Mucosa of gallbladder (tissue), 1 donor: ENCODE measurements around the gene MGA. TPM values are rescaled to one million over a fixed set of nuclear protein-coding genes. Genes with fewer than 3 reads are reported as not detected.
"Not testable (repeated sequence)": the region's sequence is repeated elsewhere in the genome, so short reads cannot be mapped to it uniquely, and the experiment has no call there.

Source experiments
- DNase-seq: peaks from one replicate; pipeline ENCODE4 v3.0.0-alpha.2; 2020; ENCODE audit warnings: low spot score
- total RNA-seq: library from RNA; stranded (reverse); gene quantifications from one replicate; pipeline ENCODE4 v1.2.1, GENCODE V29; 2021
- donor health status: DM: no; HTN: no; CAD: no.

The MGA gene
- total RNA-seq, 1 donor from 2014 or later: 39.4 TPM

DNA sequence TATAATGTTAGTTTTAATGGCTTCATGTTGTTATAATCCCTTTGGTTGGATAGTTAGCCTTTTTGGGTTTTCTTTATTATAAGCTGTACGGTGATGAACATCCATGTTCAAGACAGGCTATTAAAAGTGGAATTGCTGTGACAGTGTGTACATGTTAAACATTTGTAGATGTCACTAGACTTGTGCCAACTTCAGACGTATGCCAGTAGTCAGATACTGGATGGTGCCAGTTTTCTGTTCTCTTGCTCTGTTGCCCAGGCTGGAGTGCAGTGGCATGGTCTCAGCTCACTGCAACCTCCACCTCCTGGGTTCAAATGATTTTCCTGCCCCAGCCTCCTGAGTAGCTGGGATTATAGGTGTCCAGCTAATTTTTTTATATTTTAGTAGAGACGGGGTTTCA, 54.1 kb downstream of the MGA start:
- no peak for DNase-seq

DNA sequence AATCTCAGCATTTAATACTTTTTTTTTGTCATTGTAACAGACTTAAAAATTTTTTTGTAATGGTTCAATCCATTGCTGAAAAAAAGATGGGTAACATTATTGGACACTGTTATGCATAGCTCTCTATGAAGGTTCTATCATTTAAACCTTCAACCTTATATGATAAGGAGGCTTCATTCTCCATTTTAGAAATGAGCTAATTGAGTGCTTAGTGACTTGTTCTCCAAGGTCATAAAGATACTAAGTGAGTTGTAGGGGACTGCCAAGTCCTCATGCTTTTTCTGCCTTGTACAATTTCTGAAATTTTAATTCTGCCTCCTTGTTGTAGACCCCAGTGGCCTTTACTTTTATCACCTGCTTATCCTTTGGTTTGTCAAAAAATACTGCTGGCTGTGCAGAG, 56.7 kb downstream of the MGA start:
- DNase-seq: no peak

DNA sequence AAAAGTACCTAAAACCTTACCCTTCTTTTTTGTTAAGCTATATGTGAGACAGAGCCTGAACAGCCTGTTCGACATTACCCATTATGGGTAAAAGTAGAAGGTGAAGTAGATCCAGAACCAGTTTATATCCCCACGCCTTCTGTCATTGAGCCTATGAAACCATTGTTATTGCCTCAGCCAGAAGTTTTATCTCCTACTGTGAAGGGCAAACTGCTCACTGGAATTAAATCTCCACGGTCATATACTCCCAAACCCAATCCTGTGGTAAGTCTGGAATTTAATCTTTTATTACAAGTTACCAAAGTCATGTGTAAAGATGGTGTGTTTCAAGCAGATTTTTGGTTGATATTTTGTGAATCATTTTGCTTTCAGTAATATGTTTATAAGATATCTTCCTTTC, 66.9 kb downstream of the MGA start:
- DNase-seq: no peak

DNA sequence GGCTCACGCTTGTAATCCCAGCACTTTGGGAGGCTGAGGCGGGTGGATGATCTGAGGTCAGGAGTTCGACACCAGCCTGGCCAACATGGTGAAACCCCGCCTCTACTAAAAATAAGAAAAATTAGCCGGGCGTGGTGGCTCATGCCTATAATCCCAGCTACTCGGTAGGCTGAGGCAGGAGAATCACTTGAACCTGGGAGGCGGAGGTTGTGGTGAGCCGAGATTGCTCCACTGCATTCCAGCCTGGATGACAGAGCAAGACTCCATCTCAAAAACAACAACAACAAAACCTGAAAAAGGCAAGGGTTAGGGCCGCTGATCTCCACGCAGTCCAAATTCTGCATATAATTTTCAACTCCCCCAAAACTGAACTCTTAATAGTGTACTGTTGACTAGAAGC, 67.9 kb downstream of the MGA start:
- DNase-seq: not testable (repeated sequence)

DNA sequence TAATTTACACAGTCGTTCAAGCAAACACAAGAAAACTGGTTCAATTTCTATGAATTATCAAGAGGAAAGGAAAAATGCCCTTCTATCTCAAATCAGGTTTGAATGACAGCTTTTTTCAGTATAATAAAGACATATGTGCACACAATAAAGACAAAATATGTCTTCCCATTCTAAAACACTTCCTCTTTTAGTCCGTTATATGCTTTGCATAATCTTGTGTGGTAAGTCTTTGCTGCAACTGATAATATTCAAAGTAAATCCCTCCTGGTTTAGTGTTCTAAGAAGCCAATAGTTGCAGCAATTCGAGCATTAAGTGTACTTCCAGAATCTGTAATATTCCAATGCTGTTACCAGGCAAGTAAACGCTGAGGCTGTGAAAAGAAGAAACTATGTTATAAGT, 70.3 kb downstream of the MGA start:
- no peak for DNase-seq

DNA sequence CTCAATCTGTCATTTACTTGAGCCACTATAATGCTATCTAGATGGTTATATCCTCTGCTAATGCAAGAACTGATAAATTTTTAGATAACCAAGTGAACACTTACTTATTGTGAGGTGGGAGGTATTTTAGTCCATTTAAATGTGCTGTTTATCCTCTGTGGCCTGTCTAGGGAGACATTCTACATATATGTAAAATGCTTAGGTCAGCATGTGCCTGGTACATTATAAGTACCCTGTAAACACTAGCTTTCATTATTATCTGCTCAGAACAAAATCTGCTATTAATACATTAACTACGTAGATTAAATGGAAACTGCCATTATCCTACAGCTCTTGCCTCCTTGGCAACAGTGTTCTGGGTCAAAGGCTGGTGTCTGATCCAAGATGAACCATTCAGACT, 72.3 kb downstream of the MGA start:
- no peak for DNase-seq

DNA sequence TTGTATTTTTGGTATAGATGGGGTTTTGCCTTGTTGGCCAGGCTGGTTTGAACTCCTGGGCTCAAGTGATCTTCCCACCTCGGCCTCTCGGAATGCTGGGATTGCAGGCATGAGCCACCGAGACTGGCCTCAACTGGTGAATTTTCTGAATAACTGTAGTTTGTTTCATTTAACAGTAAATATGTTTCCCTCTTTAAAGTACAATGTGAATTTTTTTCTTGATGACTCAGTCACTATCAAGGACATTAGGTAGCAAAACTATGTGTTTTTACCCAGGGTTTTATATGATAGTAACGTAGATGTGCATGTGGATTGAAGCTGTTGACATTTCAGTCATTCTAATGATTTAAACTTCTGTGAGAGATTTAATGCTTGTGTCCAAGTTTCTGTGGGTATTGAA, 73.9 kb downstream of the MGA start:
- DNase-seq: no peak

DNA sequence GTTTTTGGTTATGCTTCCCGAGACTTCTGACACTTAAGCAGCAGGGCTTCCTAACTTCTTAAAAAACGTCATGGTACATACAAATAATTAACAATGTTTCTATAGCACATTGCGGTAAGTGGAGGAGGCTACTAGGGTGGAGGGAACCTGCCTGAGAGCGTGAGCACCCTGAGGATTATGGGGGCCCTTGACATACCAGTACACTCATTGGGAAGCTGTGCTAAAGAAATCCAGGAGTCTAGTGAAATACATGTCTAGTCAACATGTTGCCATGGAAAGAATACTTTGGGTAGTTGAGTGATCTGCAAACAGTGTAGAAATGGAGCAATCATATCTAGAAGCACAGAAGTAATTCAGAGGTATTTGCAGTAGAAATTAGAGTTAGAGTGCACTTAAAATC, 74.8 kb downstream of the MGA start:
- DNase-seq: no peak

DNA sequence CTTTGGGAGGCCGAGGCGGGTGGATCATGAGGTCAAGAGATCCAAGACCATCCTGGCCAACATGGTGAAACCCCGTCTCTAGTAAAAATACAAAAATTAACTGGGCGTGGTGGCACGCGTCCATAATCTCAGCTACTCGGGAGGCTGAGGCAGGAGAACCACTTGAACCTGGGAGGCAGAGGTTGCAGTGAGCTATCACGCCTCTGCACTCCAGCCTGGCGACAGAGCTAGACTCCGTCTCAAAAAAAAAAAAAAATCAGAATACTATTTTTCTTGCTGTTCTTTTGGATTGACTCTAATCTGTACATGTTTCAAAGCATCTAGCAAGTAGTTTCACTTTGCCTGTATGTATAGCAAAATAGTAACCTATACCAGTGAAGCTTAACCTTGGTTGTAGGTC, 75.3 kb downstream of the MGA start:
- DNase-seq: not testable (repeated sequence)

DNA sequence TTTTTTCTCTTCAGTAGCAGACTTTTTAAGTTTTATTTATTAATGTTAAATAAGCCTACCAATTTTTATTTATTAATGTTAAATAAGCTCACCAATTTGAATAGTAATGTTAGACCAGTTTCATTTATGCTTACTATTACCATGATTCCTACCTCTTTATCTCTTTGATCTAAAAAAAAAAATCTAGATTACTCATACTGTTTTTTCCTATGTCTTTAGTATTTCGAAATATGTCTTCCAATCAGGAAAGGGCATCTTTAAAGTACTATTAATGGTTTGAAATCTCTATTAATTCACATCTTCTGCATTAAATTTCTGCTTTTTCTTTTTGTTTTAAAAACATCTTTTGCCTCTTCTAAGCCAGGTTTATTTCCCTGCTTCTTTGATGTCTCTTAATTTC, 86.6 kb downstream of the MGA start:
- DNase-seq: no peak

DNA sequence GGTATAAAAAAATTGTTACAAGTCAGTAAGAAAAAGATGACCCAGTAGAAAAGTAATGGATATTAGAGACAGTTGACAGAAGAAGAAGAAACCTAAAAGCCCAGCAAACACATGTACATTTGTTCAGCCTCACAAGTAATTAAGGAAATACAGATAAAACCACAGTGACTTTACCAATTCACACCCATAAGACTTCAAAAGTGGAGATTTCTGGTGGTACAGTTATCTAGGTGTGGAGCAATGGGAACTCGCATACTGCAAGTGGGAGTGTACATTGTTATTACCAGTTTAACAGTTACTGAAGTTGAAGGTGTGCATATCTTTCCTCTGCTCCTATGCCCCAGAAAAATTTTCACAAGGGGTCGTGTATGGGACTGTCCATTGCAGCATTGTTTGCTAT, 96.0 kb downstream of the MGA start:
- DNase-seq: no peak

DNA sequence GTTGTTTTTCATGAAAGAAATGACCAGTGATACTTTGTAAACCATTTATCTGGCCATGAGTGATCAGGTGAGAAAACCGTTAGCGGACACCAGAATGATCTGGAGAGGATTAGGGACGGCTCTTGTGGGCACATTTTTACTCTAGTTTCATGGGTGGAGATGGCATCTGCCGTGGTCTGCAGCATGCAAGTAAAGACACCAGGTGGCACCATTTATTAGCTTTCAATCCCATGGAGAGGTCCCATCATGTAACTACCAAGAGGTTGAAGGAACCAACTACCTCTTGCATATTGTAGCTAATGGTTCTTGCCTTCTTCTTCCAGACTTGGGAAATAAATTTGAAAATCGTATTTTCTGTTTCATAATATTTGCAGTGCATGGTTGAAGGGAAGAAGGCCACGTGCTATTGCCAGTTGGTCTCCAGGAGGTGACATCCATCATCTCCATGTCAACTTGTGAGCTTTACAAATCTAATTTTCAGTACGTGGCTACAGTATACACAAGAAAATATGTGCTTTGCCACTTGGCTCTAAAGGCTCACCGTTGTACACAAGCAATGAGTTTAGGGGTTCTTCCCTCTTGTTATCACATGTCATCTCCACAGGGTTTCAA, 112.6 kb downstream of the MGA start:
- DNase-seq: peak; percentile 61

DNA sequence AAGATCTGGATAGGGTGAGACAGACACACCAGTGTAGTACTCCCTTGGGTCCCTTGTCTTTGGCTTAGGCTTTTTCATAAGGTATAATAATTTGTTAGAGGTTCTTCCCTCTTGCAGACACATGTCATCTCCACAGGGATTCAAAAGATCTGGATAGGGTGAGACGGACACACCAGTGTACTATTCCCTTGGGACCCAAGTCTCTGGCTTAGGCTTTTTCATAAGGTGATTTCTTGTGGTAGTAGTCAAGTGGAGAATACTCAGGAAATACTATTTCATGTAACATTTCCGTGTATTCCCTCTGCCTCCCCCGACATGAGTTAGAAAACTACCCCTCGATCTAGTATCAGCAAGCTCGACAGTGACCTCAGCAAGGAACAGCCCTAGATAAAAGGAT, 113.1 kb downstream of the MGA start:
- no peak for DNase-seq

DNA sequence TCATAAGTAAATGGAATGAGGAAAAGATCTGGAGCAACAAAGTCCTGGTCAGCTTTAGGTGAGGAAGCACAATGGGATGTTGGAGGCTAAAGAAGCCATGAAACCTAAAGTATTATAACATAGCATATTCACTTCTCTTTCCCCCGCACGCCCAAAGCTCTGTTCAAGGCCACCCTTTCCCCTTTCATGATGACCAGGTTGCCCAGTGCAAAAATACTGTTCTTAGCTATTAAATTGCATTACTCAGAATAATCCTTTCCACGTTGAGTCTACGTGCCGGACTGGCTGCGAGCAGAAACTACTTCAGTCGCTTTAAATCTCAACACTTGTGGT, 113.5 kb downstream of the MGA start:
- no peak for DNase-seq

DNA sequence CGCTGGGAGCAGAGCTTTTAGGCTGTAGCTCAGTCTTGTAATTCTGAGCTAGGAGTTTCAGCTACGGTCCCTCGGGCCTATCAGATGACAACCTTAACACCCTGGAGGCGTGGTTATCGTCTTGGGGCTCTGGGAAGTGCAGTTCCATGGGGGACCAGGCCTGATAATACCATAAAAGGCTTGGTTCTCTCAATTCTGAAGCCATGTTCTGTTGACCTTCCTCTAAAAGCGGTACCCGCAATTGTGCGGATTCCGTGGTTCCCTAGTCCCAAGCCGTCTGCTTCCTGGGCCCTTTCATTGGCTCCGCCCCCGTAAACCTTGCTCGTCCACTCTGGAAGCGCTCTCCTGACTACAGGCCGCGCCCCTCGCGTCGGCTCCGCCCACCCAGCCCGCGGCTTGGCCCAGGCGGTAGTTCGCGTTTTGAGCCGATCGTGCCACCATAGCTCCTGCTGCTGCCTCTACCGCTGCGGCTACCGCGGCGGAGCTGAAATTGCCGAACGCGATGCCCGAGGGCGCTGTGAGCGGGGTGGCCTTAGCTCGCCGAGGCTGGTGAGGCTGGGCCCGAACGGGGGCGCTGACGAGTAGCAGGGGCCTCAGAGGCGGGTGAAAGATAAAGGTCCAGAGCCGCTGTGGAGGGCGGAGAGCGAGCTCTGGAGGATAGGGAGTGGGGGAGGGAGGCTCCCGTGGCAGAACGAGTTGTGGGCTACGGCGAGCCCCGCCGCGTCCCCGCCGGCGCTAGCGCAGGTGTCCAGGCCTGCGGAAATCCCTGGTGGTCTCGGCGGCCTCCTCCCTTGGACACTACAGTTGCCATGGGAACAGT, 114.1 kb downstream of the MGA start, which contains the start of gene MAPKBP1:
TSS of gene MAPKBP1 (plus strand) at position 423 of the 820 bp plus-strand sequence. CDS start 792 bp downstream, outside the sequence.
- DNase-seq: peak; percentile 98

DNA sequence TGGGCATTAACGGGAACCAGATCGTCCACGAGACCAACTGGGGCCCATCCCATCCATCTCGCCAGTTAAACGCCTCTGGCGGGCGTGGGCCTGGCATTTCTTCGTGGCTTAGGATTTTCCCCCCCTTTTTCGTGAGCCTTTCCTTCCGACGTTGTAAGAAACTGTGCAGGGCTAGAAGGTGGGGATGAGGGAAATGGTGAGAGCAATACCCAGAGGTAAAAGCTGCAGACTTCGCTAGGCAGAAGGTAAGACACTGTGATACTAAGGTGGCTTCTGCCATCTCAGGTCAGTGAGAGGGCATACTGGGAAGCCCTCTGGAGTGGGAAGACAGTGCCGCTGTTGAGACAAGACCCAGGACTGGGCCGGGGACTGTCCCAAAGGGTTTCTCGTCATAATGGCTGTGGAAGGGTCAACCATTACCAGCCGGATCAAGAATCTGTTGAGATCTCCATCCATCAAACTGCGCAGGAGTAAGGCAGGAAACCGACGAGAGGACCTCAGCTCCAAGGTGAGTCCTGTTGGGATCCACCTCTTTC, 114.7 kb downstream of the MGA start:
- no peak for DNase-seq

DNA sequence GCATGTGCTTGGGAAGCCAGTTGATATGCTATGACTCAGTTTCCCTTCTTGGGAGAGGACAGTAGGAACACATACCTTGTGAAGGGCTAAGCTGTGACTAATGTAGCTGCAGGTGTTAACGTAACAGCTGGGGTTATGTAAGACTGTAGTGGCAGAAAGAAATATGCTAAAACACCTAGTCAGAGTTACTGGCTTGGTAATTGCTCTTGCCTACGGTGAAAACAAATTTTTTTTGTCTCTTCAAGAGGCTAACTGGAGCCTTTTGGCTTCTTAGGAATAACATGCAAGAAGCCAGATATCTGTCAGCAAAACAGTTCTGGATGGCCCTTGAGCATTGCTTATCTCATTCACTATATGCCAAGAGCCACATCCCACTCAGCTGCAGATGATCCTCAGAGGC, 115.4 kb downstream of the MGA start:
- no peak for DNase-seq

DNA sequence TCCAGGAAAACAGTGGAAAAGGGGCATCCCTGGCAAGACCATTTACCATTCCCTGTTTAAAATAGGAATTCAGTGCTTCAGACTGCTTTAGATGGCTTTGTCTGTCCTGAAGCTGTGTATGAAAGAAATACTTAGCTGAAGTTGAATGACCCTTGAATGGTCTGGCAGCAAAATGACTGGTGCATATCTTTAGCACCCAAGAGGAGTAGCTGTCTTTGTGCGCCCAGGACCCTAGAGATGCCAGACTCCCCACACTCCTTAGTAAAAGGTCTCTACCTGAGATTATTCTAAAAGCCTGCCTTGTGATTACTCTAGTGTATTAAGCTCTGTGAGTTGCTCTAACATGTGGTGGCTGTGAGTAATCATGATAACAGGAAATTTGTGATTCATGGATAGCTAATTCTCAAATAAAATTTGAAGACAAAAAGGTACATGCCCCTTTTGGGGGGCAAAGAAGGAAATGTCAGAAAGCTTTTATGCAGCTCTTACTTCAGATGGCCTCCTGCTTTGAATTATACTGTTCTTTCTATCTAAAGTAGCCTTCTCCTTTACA, 117.3 kb downstream of the MGA start:
- no peak for DNase-seq

DNA sequence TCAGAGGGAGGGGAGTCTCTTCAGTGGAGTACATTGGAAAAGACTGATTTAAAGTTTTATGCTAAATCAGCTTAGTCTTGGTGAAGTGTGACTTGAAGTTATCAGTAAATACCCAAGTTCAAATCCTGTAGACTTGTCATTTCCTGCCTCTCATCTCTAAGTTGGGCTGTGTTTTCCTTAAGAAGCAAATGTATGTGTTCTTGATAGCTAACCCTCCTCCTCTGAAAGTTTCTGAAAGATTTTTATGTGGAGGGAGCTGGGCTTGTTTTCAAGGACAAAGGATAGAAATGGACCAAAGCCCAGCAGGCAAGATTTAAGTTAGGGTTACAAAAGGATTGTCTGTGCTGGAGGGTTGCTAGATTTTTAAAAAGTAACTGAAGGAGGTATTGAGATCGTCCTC, 118.3 kb downstream of the MGA start:
- no peak for DNase-seq

DNA sequence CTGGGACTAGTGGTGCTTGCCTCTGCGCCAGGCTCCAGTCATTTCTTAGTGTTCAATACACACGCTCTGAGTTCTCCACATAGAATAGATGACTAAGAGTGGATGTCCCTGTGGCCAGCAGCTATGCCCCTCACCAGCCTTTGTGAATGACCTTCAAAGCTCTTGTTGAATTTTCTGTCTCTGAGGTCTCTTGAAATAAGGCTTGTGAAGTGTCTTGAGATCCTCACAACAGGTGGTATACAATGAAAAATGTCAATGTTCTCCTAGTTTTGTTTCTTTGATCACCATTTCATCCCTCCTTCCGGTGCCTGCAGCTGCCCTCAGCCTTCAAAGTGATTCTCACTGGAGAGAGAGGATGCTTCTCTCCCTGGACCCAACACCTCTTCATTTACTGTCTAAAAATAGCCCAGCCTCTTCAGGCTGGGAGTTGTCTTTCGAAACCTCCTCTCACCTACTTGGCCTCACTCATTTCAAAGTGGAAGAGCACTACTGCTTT, 119.5 kb downstream of the MGA start:
- no peak for DNase-seq

DNA sequence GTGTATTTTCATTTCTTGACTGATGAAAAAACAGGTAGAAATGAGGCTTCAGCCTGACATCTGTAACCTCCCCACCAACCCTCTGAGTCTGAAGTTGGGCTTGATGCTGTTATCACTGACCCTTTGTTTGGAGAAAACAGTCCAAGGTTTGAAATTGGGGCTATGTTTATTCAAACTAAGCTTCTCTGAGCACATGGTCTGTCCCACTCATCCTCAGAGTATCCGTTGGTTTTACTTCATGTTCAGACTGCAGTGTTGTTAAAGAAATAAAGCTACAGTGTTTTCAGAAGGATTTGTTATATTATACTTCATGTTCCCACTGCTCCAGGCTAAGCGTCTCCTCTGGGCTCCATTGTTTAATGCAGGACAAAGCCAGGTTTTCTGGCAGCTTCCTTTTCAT, 120.1 kb downstream of the MGA start:
- DNase-seq: no peak

DNA sequence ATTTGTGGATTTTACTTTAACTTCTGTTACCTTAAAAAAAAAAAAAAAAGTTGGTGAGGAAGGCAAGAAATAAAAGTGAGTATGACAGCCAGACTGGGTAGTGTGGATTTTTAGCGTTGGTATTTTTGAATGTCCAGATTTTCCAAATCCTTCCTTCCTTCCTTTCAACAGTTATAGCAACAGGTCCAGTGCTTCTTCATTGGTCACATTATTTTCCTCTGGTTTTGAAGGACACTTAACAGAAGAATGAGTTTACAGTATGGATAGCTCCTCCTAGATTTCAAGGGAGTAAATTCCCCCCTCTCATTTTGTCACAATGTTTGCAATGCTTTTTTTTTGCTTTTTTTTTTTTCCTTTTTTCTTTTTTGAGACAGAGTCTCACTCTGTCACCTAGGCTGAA, 120.5 kb downstream of the MGA start:
- DNase-seq: no peak
